Panc1 (cell line): ENCODE data around the gene BARX1. TPM values are rescaled to one million over a fixed set of nuclear protein-coding genes. Genes with fewer than 3 reads are reported as not detected.
"Not testable (repeated sequence)": the region's sequence is repeated elsewhere in the genome, so short reads cannot be mapped to it uniquely, and the experiment has no call there.

Source experiments
- ATAC-seq: fragments of 200-7000 bp; cut with Tn5 transposase; 2 replicates; pipeline ENCODE4 v1.9.1; 2020; ENCODE audit warnings: mild to moderate bottlenecking, moderate library complexity
- BruUV-seq: library from RNA; stranded (reverse); fragments of 400-500 nt; replicated peaks from 2 replicates; lab custom pipeline; 2021; lab: Mats Ljungman, UMichigan
- CTCF ChIA-PET: fragments of 300-600 bp; sonication (Branson Sonifier 250); formaldehyde crosslinking; loops from one replicate; lab custom pipeline; 2022; ENCODE audit warnings: antibody characterized with exemption; lab: Charles Lee
- POLR2A ChIA-PET: fragments of 300-600 bp; sonication (Branson Sonifier 250); formaldehyde crosslinking; loops from one replicate; lab custom pipeline; 2022; ENCODE audit warnings: antibody characterized with exemption; lab: Charles Lee
- DNase-seq: peaks from one replicate; pipeline ENCODE4 v3.0.0-alpha.2; 2010; ENCODE audit warnings: low read depth, low spot score
- H3K27ac ChIP-seq: 2 replicates; pipeline ENCODE4 v1.5.1; 2011; ENCODE audit warnings: mild to moderate bottlenecking, low read length, inconsistent platforms
- H3K27me3 ChIP-seq: fragments of 200-500 bp; sonication (Bioruptor generic); 2 replicates; pipeline ENCODE4 v1.6.0; 2014; ENCODE audit warnings: low read length, inconsistent platforms; ENCODE audit not compliant: control insufficient read depth, insufficient read depth
- H3K36me3 ChIP-seq: fragments of 200-500 bp; sonication (Bioruptor generic); 2 replicates; pipeline ENCODE4 v1.5.1; 2014; ENCODE audit warnings: inconsistent platforms, mild to moderate bottlenecking, low read length, moderate library complexity; ENCODE audit not compliant: control insufficient read depth, insufficient read depth
- H3K4me1 ChIP-seq: 2 replicates; pipeline ENCODE4 v1.5.1; 2011; ENCODE audit warnings: inconsistent platforms, mild to moderate bottlenecking, low read length, moderate library complexity; ENCODE audit not compliant: control insufficient read depth, insufficient read depth
- H3K4me3 ChIP-seq, 2 experiments: 2 replicates each; pipeline ENCODE4 v1.5.1; 2011 to 2012; ENCODE audit warnings: low read depth in 2 of 2, low read length in 2 of 2, mild to moderate bottlenecking in 2 of 2, inconsistent platforms in 1 of 2, moderate library complexity in 1 of 2
- H3K9me3 ChIP-seq: fragments of 200-500 bp; sonication (Bioruptor generic); 2 replicates; pipeline ENCODE4 v1.5.1; 2014; ENCODE audit warnings: low read depth, mild to moderate bottlenecking, inconsistent platforms, low read length, moderate library complexity; ENCODE audit not compliant: control insufficient read depth, insufficient read depth
- POLR2AphosphoS5 ChIP-seq: IDR thresholded peaks from 2 replicates; pipeline ENCODE4 v1.6.1; 2012; ENCODE audit warnings: mild to moderate bottlenecking, low read depth, low read length, moderate library complexity
- SIN3A ChIP-seq: IDR thresholded peaks from 2 replicates; pipeline ENCODE4 v1.6.1; 2012; ENCODE audit warnings: low read depth, mild to moderate bottlenecking, low read length, moderate library complexity, borderline replicate concordance; ENCODE audit not compliant: insufficient read depth
- TCF7L2 ChIP-seq: IDR thresholded peaks from 2 replicates; pipeline ENCODE4 v1.6.1; 2011; ENCODE audit warnings: mild to moderate bottlenecking, low read depth, low read length, inconsistent platforms
- in situ Hi-C: cut with HindIII; loops from 2 replicates; pipeline ENCODE4 v1.10.0; 2016; ENCODE audit warnings: low sequenced_read_pairs, low pct_unique_long_range_greater_than_20kb
- intact Hi-C: fragments of 100-400 bp; cut with micrococcal nuclease; formaldehyde crosslinking; loops from one replicate; pipeline ENCODE4 v1.10.0; 2022; ENCODE audit not compliant: unreplicated experiment
- total RNA-seq: library from RNA; stranded (reverse); gene quantifications from one replicate; pipeline ENCODE4 v1.2.1, GENCODE V29; 2021; ENCODE audit not compliant: unreplicated experiment
- TF ChIP-seq, protein P1 (sequence below), 2 experiments: IDR thresholded peaks; 2 replicates each; pipeline ENCODE4 v1.6.1; 2011 to 2012; ENCODE audit warnings: low read depth in 2 of 2, control low read depth in 1 of 2, low read length in 1 of 2, mild to moderate bottlenecking in 1 of 2, moderate library complexity in 1 of 2; ENCODE audit not compliant: insufficient read depth in 1 of 2
- TF ChIP-seq, protein P2 (sequence below): fragments of 450-650 bp; IDR thresholded peaks from 2 replicates; pipeline ENCODE4 v1.5.1; 2017; ENCODE audit warnings: mild to moderate bottlenecking

BARX1 gene
- total RNA-seq, 1 experiment from 2014 or later, result 81.2 TPM

DNA sequence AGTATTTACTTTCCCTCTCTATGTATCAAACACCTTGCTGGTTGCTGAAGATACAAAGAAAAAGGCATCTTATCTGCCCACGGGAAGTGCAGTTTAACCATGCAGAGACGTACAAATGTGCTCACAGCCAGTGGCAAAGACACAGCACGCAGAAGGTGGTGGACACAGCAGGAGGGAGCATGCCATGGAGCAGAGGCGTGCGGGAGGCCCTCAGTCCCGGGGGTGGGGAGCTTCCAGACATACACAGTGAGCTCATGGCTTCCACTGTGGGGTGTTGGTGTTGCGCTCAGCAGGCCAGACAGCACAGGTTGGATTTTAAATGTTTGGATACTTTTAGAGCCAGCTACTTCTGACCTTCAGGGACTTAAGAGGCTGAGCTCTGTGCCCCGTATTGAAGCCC is 8.8 kb upstream of the BARX1 start:
- ChIA-PET CTCF (no interaction called here), POLR2A (no interaction called here)
- Histone ChIP-seq H3K4me3 (no peak overlapping the region), H3K36me3 (no peaks in the 10 kb centered on the region), H3K27me3 (no peaks in the 10 kb centered on the region), H3K4me1 (no peaks in the 10 kb centered on the region; the same call in none of the 2 replicates), H3K9me3 (no peaks in the 10 kb centered on the region), H3K27ac (no peak overlapping the region)
- BruUV-seq, result no TSS peak
- ATAC-seq, result no peak
- in situ Hi-C loops, result no loop called here
- TF ChIP-seq TCF7L2, result no peak
- TF ChIP-seq, protein P1, sequence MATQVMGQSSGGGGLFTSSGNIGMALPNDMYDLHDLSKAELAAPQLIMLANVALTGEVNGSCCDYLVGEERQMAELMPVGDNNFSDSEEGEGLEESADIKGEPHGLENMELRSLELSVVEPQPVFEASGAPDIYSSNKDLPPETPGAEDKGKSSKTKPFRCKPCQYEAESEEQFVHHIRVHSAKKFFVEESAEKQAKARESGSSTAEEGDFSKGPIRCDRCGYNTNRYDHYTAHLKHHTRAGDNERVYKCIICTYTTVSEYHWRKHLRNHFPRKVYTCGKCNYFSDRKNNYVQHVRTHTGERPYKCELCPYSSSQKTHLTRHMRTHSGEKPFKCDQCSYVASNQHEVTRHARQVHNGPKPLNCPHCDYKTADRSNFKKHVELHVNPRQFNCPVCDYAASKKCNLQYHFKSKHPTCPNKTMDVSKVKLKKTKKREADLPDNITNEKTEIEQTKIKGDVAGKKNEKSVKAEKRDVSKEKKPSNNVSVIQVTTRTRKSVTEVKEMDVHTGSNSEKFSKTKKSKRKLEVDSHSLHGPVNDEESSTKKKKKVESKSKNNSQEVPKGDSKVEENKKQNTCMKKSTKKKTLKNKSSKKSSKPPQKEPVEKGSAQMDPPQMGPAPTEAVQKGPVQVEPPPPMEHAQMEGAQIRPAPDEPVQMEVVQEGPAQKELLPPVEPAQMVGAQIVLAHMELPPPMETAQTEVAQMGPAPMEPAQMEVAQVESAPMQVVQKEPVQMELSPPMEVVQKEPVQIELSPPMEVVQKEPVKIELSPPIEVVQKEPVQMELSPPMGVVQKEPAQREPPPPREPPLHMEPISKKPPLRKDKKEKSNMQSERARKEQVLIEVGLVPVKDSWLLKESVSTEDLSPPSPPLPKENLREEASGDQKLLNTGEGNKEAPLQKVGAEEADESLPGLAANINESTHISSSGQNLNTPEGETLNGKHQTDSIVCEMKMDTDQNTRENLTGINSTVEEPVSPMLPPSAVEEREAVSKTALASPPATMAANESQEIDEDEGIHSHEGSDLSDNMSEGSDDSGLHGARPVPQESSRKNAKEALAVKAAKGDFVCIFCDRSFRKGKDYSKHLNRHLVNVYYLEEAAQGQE (IDR thresholded peaks at IDR 0.05; ENCODE audit: insufficient read depth in 1 of 2, low read depth in 2 of 2, low read length in 1 of 2), result no peak
- TF ChIP-seq SIN3A, result no peak
- TF ChIP-seq, protein P2, sequence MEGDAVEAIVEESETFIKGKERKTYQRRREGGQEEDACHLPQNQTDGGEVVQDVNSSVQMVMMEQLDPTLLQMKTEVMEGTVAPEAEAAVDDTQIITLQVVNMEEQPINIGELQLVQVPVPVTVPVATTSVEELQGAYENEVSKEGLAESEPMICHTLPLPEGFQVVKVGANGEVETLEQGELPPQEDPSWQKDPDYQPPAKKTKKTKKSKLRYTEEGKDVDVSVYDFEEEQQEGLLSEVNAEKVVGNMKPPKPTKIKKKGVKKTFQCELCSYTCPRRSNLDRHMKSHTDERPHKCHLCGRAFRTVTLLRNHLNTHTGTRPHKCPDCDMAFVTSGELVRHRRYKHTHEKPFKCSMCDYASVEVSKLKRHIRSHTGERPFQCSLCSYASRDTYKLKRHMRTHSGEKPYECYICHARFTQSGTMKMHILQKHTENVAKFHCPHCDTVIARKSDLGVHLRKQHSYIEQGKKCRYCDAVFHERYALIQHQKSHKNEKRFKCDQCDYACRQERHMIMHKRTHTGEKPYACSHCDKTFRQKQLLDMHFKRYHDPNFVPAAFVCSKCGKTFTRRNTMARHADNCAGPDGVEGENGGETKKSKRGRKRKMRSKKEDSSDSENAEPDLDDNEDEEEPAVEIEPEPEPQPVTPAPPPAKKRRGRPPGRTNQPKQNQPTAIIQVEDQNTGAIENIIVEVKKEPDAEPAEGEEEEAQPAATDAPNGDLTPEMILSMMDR, result no peak
- TF ChIP-seq POLR2AphosphoS5, result no peak
- DNase-seq, result no peak
- intact Hi-C loops, result loop anchor here (2.0 to 5.0 kb wide), 2 partner anchors 137 to 281 kb away; no protein-coding TSS in a partner anchor

DNA sequence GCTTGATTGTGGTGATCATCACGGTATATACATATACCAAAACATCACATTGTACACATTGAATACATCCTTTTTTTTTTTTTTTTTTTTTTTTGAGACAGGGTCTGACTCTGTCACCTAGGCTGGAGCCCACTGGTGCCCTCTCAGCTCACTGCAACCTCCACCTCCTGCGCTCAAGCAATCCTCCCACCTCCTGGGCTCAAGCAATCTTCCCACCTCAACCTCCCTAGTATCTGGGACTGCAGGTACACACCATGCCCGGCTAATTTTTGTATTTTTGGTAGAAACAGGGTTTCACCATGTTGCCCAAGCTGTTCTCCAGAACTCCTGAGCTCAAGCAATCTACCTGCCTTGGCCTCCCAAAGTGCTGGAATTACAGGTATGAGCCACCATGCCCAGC is 8.3 kb upstream of the BARX1 start:
- POLR2A ChIA-PET, H3K4me3 ChIP-seq, BruUV-seq, in situ Hi-C loops, H3K27ac ChIP-seq, DNase-seq, ATAC-seq, H3K9me3 ChIP-seq, CTCF ChIA-PET, H3K4me1 ChIP-seq, H3K36me3 ChIP-seq, H3K27me3 ChIP-seq: not testable (repeated sequence)
- intact Hi-C loops, result loop anchor here (2.0 to 5.0 kb wide), 2 partner anchors 136 to 281 kb away; no protein-coding TSS in a partner anchor

DNA sequence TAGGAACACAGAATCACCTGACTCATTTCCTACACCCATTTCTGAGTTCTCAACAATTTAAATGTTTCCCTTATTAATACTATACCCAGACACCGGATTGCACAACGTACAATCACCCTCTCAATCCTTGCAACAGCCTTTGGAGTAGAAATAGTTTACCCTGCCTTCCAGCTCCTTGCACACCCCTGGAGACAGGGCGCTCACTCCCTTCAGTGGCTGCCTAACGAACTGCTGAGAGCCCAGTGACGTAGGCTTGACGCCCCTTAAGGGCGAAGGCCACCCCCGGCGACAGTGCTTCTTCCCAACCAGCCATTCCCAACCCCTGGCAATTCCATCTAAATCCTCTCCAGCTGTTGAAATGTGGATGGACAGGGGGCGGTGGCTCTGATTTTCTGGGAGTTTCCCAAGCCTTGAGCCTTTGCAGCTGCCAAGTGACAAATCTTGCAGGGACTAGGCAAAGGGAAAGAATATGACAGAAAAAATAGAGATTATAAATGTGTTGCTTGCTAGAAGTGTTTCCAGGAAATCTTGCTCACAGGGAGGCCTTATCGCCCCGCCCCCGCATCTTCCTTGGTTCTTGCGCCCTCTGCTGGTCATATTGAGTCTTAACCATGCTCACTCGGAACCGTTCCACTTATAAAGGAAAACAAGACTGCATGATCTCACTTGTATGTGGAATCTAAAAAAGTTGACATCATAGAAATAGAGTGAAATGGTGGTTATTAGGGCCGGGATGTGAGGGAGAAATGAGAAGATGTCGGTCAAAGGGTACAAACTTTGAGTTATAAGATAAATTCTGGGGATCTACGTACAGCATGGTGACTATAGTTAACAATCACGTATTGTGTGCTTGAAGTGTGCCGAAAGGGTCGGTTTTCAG is 7.6 kb upstream of the BARX1 start:
- Histone ChIP-seq H3K27ac (no peak overlapping the region), H3K4me3 (no peak overlapping the region), H3K4me1 (no peaks in the 10 kb centered on the region; the same call in none of the 2 replicates), H3K9me3 (no peaks in the 10 kb centered on the region), H3K36me3 (no peaks in the 10 kb centered on the region), H3K27me3 (no peaks in the 10 kb centered on the region)
- in situ Hi-C loops (no loop called here), intact Hi-C loops (loop anchor here (2.0 to 5.0 kb wide), 2 partner anchors 136 to 280 kb away; no protein-coding TSS in a partner anchor)
- TF ChIP-seq TCF7L2, result no peak
- TF ChIP-seq, protein P2, result peak; percentile 80
- no TSS peak for BruUV-seq
- ATAC-seq (peak; percentile 90), DNase-seq (peak; percentile 46)
- POLR2A ChIA-PET, result no interaction called here
- CTCF ChIA-PET, result interaction anchor here (0.6 to 0.8 kb wide), 3 partner anchors 29 to 280 kb away, joined by 3 to 5 read pairs (median 3); no protein-coding TSS in a partner anchor
